Esophagus muscularis mucosa (tissue), 4 donors: ENCODE data around the gene RABIF.

Source experiments
- EP300 ChIP-seq: sonication (generic); formaldehyde crosslinking; IDR thresholded peaks from one replicate; pipeline ENCODE4 v1.6.1; 2017; ENCODE audit warnings: antibody characterized with exemption
- POLR2A ChIP-seq: fragments of 450-650 bp; IDR thresholded peaks from one replicate; pipeline ENCODE4 v1.6.1; 2017; ENCODE audit warnings: antibody characterized with exemption, moderate library complexity, mild to moderate bottlenecking, low read depth
- POLR2AphosphoS5 ChIP-seq, 2 donors: sonication (generic); formaldehyde crosslinking; IDR thresholded peaks; one replicate each; pipeline ENCODE4 v1.6.1; 2017; ENCODE audit warnings: antibody characterized with exemption in 2 of 2
- TF ChIP-seq, protein P1 (sequence below), 3 experiments: fragments of 200-600 bp in 2 of 3; fragments of 450-650 bp in 1 of 3; sonication (generic) in 2 of 3; IDR thresholded peaks; one replicate each; pipeline ENCODE4 v1.5.1; 2017 to 2019; ENCODE audit warnings: antibody characterized with exemption in 3 of 3, mild to moderate bottlenecking in 2 of 3, moderate library complexity in 1 of 3

DNA sequence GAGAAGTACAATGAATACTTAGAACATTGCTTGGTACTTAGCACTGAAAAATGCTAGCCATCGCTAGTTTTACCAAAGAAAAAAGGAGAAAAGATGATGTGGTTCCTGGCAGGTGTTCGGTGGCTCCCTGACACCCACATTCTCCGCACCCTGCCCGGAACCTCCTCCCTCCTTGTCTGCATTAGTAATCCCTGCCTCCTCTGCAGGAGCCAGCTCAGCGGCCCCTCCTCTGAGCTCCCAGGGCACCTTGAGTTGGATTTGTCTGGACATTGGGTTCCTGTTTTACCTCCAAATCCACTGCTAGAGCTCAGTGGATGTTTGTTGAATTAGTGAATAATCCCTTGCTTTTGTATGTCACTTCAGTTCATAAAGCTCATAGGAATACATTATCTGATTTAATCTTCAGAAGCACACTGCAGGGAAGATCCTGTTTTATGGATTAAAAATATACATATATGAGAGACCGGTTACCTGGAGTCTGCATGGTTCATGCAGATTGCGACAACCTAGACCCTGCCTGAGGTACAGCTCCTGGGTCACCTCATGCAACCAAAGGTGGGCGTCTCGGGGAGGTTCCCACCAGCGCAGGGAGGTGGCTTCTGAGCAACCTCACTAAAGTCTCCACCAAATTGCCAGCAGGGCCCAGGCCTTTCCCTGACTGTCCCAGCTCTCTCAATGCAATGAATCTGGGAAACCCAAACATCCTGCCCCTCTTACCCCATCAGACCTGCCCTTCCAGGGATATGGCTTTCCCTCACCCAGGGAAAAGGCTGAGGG lies 54.0 kb downstream of the RABIF start:
- TF ChIP-seq, protein P1, sequence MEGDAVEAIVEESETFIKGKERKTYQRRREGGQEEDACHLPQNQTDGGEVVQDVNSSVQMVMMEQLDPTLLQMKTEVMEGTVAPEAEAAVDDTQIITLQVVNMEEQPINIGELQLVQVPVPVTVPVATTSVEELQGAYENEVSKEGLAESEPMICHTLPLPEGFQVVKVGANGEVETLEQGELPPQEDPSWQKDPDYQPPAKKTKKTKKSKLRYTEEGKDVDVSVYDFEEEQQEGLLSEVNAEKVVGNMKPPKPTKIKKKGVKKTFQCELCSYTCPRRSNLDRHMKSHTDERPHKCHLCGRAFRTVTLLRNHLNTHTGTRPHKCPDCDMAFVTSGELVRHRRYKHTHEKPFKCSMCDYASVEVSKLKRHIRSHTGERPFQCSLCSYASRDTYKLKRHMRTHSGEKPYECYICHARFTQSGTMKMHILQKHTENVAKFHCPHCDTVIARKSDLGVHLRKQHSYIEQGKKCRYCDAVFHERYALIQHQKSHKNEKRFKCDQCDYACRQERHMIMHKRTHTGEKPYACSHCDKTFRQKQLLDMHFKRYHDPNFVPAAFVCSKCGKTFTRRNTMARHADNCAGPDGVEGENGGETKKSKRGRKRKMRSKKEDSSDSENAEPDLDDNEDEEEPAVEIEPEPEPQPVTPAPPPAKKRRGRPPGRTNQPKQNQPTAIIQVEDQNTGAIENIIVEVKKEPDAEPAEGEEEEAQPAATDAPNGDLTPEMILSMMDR (IDR thresholded peaks at IDR 0.05): no peak
- TF ChIP-seq EP300: no peak
- TF ChIP-seq POLR2AphosphoS5 (IDR thresholded peaks at IDR 0.05): no peak
- no peak for TF ChIP-seq POLR2A
